Breast epithelium (tissue), 3 donors: ENCODE measurements around the gene ZFYVE16.

Experiments used
- CTCF ChIP-seq, 3 donors: fragments of 450-650 bp; IDR thresholded peaks; one replicate each; pipeline ENCODE4 v1.5.1; 2016 to 2017; ENCODE audit warnings: antibody characterized with exemption in 3 of 3, mild to moderate bottlenecking in 3 of 3, moderate library complexity in 3 of 3
- POLR2A ChIP-seq: fragments of 450-650 bp; IDR thresholded peaks from one replicate; pipeline ENCODE4 v1.6.1; 2016; ENCODE audit warnings: antibody characterized with exemption, mild to moderate bottlenecking, moderate library complexity

DNA sequence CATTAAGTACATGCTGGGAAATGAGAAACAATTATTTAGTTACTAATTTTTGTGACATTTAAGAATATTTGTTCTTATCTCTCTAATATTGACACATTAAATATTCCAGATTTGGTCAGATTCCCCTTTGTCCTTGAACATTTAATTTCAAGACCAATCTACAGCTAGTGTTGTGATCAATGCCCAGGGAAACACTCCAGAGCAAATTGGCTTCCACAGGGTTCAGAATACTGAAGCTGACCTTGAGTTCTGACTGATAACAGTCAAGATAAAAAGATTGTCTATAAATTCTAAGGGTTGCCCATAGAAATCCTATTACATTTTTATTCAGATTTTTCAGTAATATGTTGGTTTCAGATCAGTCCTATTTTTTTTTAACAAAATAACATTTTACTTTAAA is 31.3 kb downstream of the ZFYVE16 start:
- TF ChIP-seq POLR2A (no peak), CTCF (IDR thresholded peaks at IDR 0.05) (no peak)
